ENCODE results near the gene GANC. TPM values are rescaled to one million over a fixed set of nuclear protein-coding genes. Genes with fewer than 3 reads are reported as not detected.

Gene GANC
- total RNA-seq, 2 experiments from 2014 or later: 27.4 to 27.7 TPM

DNA sequence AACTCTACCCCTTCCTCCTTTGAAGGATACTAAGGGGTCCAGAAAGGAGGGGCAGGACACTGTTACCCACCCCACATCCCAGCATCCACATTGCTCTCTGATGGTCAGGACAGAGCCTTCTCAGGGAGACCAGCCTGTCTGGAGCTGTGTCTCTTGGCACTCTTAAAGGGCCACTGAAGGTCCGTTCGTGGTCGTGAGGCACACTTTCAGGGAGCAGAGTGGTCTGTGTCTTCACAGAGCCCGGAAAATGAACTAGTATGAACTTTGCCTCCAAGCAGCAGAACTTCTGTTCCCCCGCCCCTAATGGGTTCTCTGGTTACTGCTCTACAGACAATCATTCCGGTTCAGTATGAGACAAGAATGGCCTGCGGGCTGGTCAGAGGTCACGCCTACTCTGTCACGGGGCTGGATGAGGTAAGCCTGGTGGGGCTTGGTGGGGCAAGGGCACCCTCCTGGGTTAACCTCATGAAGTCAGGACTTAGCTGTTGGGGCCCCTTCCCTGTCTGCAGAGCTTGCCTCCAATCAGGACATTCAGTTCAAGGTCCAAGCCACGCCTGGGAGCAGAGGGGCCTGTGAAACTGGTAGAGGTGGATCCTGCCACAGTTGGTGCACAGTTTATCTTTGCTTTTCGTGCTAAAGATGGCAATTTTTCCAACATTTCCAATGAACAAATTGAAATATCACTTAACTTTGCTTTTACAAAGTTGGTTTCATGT, 119.5 kb downstream of the GANC start:
- intact Hi-C loops (cut with micrococcal nuclease): no loop called here
- H3K36me3 Mint-ChIP-seq (ENCODE audit: low read depth): peaks cover 2% of the 10 kb centered on the region
- H3K27me3 Mint-ChIP-seq (ENCODE audit: low read depth): no peaks in the 10 kb centered on the region
- H3K4me3 Mint-ChIP-seq: no peak overlapping the region
- H3K9me3 Mint-ChIP-seq: no peaks in the 10 kb centered on the region
- no peak for DNase-seq
- H3K27ac Mint-ChIP-seq: no peak overlapping the region
- H3K4me1 Mint-ChIP-seq (ENCODE audit: low read depth): no peaks in the 10 kb centered on the region
- CTCF ChIA-PET: no interaction called here

GRCh38 chr15:42394106-42394505, 121.1 kb downstream of the GANC start:
- no peaks in the 10 kb centered on the region for H3K4me1 Mint-ChIP-seq (ENCODE audit: low read depth)
- intact Hi-C loops (cut with micrococcal nuclease): no loop called here
- H3K27ac Mint-ChIP-seq: no peak overlapping the region
- DNase-seq: no peak
- no peak overlapping the region for H3K4me3 Mint-ChIP-seq
- no peaks in the 10 kb centered on the region for H3K9me3 Mint-ChIP-seq
- no peaks in the 10 kb centered on the region for H3K36me3 Mint-ChIP-seq (ENCODE audit: low read depth)
- CTCF ChIA-PET: interaction anchor here (0.6 kb wide), 1 partner anchor 962 kb away, joined by 3 read pairs; no protein-coding TSS in a partner anchor
- no peaks in the 10 kb centered on the region for H3K27me3 Mint-ChIP-seq (ENCODE audit: low read depth)

DNA sequence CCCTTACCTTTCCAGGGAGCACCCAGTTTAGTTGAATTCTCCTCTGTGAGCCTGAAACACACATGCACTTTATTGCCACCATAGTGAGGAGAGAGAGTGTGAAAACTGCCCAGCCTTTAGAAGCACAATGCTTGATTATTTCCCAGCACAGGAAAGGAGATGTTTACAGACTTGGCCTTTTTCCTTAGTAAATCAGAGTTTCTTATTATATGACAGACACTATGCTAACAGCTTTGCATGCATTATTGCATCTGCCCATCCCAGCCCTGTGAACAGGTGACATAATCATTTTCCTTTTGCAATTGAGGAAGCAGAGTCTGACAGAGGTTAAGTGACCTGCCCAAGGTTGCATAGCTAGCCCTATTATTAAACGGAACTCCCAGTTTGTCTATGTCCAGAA, 122.8 kb downstream of the GANC start:
- no peaks in the 10 kb centered on the region for H3K9me3 Mint-ChIP-seq

DNA sequence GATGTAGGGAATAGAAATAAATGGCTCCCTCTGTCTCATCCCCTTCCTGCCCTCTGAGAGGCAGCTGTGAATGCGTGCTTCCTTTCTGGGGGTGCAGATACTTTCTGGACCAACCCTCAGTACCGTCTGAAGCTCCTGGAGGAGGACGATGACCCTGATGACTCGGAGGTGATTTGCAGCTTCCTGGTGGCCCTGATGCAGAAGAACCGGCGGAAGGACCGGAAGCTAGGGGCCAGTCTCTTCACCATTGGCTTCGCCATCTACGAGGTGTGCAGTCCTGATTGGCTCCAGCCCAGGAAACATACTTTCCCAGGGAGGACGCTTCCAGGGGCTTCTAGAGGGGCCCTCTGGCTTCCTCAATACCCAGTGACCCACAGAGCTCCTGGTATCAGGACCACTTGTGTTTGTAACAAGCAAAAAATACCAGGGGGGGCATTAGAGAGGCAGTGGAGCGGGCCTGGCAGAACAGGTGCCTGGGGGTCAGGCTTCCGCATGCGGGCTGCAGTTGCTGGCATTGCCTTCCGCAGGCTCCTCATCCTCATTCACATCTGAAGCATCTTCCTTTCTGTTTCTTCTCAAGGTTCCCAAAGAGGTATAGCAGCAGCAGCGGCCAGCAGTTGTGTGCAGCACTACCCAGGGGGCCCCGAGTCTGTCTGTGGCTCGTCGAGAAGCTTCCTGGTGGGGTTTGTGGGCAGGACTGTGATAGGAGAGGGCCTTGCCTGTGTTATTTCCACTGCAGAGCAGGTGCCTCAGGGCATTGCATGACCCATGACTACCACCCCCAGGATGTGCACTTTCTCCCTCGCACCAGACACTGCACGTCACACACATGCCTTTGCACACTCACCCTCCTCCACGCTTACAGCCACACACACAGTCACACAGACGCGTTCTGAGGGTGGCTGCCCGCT, 128.8 kb downstream of the GANC start:
- Mint-ChIP-seq H3K9me3 (no peaks in the 10 kb centered on the region), H3K27ac (no peak overlapping the region), H3K4me3 (peak overlapping the region; percentile 54), H3K36me3 (ENCODE audit: low read depth) (no peaks in the 10 kb centered on the region), H3K27me3 (ENCODE audit: low read depth) (no peaks in the 10 kb centered on the region), H3K4me1 (ENCODE audit: low read depth) (no peaks in the 10 kb centered on the region)
- intact Hi-C loops (cut with micrococcal nuclease): no loop called here
- CTCF ChIA-PET: no interaction called here
- DNase-seq: no peak

More for the DNA sequence above, 122.8 kb downstream of the GANC start:
- Mint-ChIP-seq H3K27me3 (ENCODE audit: low read depth) (no peaks in the 10 kb centered on the region), H3K4me1 (ENCODE audit: low read depth) (no peaks in the 10 kb centered on the region), H3K36me3 (ENCODE audit: low read depth) (no peaks in the 10 kb centered on the region), H3K27ac (no peak overlapping the region), H3K4me3 (no peak overlapping the region)
- CTCF ChIA-PET: no interaction called here
- no peak for DNase-seq
- intact Hi-C loops (cut with micrococcal nuclease): no loop called here

DNA sequence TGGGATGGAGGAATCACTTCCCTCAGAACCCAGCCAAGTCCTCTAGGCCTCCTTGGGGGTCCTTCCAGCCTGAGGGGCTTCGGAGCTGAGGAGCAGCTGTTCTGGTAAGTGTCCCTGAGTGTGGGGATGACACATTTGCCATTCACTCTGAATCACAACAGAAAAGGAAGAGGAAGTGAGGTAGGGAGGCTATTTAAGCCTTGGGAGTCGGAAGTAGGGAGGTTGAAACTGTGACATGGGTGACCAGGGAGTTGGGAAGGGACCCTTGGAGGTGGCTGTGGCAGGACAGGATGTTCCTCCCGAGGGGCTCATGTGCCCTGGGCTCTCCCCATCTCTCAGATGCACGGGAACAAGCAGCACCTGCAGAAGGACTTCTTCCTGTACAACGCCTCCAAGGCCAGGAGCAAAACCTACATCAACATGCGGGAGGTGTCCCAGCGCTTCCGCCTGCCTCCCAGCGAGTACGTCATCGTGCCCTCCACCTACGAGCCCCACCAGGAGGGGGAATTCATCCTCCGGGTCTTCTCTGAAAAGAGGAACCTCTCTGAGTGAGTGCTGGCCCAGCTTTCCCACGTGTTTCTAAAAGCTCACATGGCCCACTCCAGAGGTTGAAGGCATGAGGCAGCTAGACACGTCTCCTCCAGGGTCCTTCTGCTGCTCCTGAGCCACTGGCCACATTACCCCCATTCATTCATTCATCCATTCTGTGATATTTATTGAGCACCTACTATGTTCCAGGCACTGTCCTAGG, 129.6 kb downstream of the GANC start:
- intact Hi-C loops (cut with micrococcal nuclease): no loop called here
- CTCF ChIA-PET: no interaction called here
- H3K27me3 Mint-ChIP-seq (ENCODE audit: low read depth): no peaks in the 10 kb centered on the region
- H3K36me3 Mint-ChIP-seq (ENCODE audit: low read depth): no peaks in the 10 kb centered on the region
- H3K4me3 Mint-ChIP-seq: no peak overlapping the region
- no peaks in the 10 kb centered on the region for H3K9me3 Mint-ChIP-seq
- DNase-seq: no peak
- no peak overlapping the region for H3K27ac Mint-ChIP-seq
- no peaks in the 10 kb centered on the region for H3K4me1 Mint-ChIP-seq (ENCODE audit: low read depth)

GRCh38 chr15:42403389-42403788, 130.4 kb downstream of the GANC start:
- intact Hi-C loops (cut with micrococcal nuclease): no loop called here
- no peak for DNase-seq
- CTCF ChIA-PET: no interaction called here
- no peak overlapping the region for H3K27ac Mint-ChIP-seq
- H3K4me1 Mint-ChIP-seq (ENCODE audit: low read depth): no peaks in the 10 kb centered on the region
- no peak overlapping the region for H3K4me3 Mint-ChIP-seq
- H3K27me3 Mint-ChIP-seq (ENCODE audit: low read depth): no peaks in the 10 kb centered on the region
- no peaks in the 10 kb centered on the region for H3K36me3 Mint-ChIP-seq (ENCODE audit: low read depth)
- no peaks in the 10 kb centered on the region for H3K9me3 Mint-ChIP-seq

DNA sequence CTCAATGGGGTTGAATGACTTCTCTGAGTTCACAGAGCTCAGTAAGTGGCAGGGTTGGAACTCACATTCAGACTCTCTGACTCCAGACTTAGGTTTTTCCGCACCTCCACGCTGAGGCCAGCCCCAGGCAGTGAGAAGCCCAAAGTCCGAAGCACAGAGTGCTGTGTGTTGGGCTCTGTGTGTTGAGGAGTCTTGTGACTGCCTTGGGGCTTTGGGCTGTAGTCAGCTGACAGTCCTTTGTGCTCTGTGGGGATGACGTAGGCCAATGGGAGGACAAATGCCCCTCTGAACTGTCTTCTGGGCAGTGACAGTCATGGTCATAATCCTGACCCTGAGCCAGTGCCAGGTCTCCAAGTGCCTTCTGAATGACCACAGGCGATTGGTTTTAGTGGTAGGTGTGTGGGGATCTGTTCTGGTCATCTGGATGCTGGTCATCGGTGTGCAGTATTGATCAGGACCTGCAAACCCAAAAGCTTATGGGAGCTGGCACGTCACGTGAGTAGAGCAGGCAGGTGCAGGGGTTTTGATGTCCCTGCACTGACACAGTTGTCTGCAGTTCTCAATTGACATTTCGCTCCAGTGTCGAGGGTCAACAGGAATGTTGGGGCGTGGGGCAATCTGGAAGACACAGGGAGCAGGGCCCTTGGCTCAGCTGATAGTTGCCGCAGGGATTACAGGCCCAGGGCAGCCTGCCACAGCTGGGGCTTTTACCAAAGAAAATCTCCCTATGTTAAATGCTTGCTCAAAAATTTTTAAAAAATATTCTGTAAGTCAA, 131.6 kb downstream of the GANC start:
- H3K36me3 Mint-ChIP-seq (ENCODE audit: low read depth): no peaks in the 10 kb centered on the region
- intact Hi-C loops (cut with micrococcal nuclease): no loop called here
- H3K4me3 Mint-ChIP-seq: no peak overlapping the region
- H3K4me1 Mint-ChIP-seq (ENCODE audit: low read depth): no peaks in the 10 kb centered on the region
- no peaks in the 10 kb centered on the region for H3K27me3 Mint-ChIP-seq (ENCODE audit: low read depth)
- H3K27ac Mint-ChIP-seq: no peak overlapping the region
- CTCF ChIA-PET: no interaction called here
- no peaks in the 10 kb centered on the region for H3K9me3 Mint-ChIP-seq
- DNase-seq: no peak

DNA sequence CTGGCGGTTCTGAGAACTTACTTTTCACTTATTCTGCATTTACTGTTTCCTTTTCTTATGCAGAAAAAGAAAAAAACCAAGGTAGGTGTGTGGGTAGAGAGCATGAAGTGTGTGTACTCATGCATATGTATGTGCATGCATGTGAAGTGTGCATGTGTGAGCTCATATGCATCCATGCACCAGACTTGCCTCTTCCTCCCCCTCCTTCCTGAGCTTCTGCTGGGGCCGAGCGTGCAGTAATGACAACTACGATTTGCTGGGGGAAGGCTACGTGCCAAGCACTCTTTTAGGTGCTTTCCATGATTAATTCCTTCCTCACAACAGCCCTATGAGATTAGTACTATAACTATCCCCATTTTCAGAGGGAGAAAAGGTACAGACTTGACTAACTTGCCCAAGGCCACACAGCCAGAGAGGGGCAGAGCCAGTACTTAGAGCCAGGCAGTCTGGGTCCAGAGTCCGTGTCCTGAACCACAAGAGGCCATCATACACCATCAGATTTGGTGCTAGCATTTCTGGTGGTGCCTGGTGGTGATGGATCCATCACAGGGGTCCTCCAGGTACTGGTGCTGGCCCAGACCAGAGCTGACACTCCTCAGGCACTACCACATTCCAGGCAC, 133.0 kb downstream of the GANC start:
- no peak for DNase-seq
- peaks cover under 1% of the 10 kb centered on the region for H3K36me3 Mint-ChIP-seq (ENCODE audit: low read depth)
- H3K4me3 Mint-ChIP-seq: no peak overlapping the region
- intact Hi-C loops (cut with micrococcal nuclease): no loop called here
- H3K4me1 Mint-ChIP-seq (ENCODE audit: low read depth): no peaks in the 10 kb centered on the region
- H3K9me3 Mint-ChIP-seq: no peaks in the 10 kb centered on the region
- no peak overlapping the region for H3K27ac Mint-ChIP-seq
- CTCF ChIA-PET: no interaction called here
- no peaks in the 10 kb centered on the region for H3K27me3 Mint-ChIP-seq (ENCODE audit: low read depth)

Other genes starting within 250 kb of the GANC start
- not detected for gene PLA2G4D, start 178.6 kb upstream of the GANC start, total RNA-seq
- not detected for gene PLA2G4F, start 116.6 kb upstream of the GANC start, total RNA-seq
- gene VPS39, start 64.9 kb upstream of the GANC start, total RNA-seq: 10 to 100 TPM; 58.9 to 60.7 TPM
- 10 to 100 TPM; 26.6 to 28.4 TPM for gene TMEM87A, start 232 bp downstream of the GANC start, total RNA-seq
- gene CAPN3, start 86.3 kb downstream of the GANC start, total RNA-seq: 1 to 10 TPM in 1 of 2 experiments, under 1 TPM in 1; 0.83 to 1.5 TPM
- gene ZNF106, start 217.9 kb downstream of the GANC start, total RNA-seq: 10 to 100 TPM; 40.8 to 41.2 TPM
- 10 to 100 TPM; 33.1 to 34.5 TPM for gene SNAP23, start 222.4 kb downstream of the GANC start, total RNA-seq

Measured in activated naive CD4-positive, alpha-beta T cell treated with anti-CD3 and anti-CD28 coated beads for 36 hours (primary cell).